Measurements from ENCODE around the gene UGGT1. TPM values are rescaled to one million over a fixed set of nuclear protein-coding genes. Genes with fewer than 3 reads are reported as not detected.

UGGT1 gene
- total RNA-seq, 1 donor from 2014 or later: 43.7 TPM

DNA sequence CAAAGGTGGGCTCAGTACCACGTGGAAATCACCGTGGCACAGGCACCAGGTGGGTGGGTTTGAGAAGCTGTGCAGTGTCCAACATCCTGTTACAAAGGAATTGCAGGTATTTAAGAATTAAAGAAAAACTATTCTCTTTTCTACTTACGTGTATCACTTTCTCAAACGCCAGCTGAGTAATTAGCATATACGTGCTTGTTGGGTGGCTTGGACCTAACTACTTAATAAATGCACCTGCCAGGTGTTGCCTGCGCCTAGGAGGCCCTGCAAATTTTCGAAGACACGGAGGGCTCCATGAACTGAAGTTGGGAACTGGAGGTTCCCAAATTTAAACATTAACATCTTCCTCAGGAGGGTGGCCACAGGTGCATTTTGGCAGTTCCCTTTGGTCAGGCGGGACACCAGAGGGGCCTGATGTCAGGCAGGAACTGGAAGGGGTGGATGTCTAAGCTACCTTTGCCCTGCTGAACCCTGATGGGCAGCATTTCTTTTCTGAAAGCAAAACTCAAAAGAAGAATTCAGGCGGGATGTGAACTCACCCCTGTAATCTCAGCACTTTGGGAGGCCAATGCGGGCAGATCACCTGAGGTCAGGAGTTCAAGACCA is 142.9 kb downstream of the UGGT1 start:
- peak; percentile 62 for DNase-seq (ENCODE audit: extremely low spot score, unreplicated experiment)
- no peaks in the 10 kb centered on the region for H3K9me3 Mint-ChIP-seq (ENCODE audit: unreplicated experiment)
- H3K27me3 Mint-ChIP-seq (ENCODE audit: unreplicated experiment): no peaks in the 10 kb centered on the region
- TF ChIP-seq, protein P1, sequence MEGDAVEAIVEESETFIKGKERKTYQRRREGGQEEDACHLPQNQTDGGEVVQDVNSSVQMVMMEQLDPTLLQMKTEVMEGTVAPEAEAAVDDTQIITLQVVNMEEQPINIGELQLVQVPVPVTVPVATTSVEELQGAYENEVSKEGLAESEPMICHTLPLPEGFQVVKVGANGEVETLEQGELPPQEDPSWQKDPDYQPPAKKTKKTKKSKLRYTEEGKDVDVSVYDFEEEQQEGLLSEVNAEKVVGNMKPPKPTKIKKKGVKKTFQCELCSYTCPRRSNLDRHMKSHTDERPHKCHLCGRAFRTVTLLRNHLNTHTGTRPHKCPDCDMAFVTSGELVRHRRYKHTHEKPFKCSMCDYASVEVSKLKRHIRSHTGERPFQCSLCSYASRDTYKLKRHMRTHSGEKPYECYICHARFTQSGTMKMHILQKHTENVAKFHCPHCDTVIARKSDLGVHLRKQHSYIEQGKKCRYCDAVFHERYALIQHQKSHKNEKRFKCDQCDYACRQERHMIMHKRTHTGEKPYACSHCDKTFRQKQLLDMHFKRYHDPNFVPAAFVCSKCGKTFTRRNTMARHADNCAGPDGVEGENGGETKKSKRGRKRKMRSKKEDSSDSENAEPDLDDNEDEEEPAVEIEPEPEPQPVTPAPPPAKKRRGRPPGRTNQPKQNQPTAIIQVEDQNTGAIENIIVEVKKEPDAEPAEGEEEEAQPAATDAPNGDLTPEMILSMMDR (IDR thresholded peaks at IDR 0.05): no peak
- H3K36me3 Mint-ChIP-seq (ENCODE audit: unreplicated experiment): no peaks in the 10 kb centered on the region
- peak overlapping the region; percentile 79 for H3K4me3 Mint-ChIP-seq (ENCODE audit: unreplicated experiment)
- H3K4me1 Mint-ChIP-seq (ENCODE audit: unreplicated experiment): peaks cover 23% of the 10 kb centered on the region
- no peak overlapping the region for H3K27ac Mint-ChIP-seq (ENCODE audit: unreplicated experiment)

DNA sequence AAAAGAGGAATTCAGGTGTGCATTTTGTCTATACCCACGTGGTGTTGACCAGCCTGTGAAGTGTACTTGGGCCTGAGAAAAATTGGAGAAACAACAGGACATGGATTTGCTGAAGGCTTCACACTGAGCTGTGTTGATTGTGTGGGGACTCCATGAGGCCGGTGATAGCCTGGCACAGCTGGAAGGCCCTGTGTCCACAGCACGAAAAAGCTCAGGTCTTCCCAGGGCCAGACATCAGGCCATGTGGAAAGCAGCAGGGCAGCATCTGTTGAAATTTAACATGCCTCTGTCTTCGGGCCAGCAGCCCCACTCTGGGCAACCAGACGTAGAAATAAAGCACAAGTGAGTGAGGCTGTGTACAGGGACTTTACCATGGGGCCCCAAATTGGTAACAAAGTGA is 143.6 kb downstream of the UGGT1 start:
- peak; percentile 25 for DNase-seq (ENCODE audit: extremely low spot score, unreplicated experiment)
- TF ChIP-seq, protein P1 (IDR thresholded peaks at IDR 0.05): no peak
- Mint-ChIP-seq H3K9me3 (ENCODE audit: unreplicated experiment) (no peaks in the 10 kb centered on the region), H3K36me3 (ENCODE audit: unreplicated experiment) (no peaks in the 10 kb centered on the region), H3K4me1 (ENCODE audit: unreplicated experiment) (peaks cover 23% of the 10 kb centered on the region), H3K27ac (ENCODE audit: unreplicated experiment) (no peak overlapping the region), H3K27me3 (ENCODE audit: unreplicated experiment) (no peaks in the 10 kb centered on the region), H3K4me3 (ENCODE audit: unreplicated experiment) (no peak overlapping the region)

DNA sequence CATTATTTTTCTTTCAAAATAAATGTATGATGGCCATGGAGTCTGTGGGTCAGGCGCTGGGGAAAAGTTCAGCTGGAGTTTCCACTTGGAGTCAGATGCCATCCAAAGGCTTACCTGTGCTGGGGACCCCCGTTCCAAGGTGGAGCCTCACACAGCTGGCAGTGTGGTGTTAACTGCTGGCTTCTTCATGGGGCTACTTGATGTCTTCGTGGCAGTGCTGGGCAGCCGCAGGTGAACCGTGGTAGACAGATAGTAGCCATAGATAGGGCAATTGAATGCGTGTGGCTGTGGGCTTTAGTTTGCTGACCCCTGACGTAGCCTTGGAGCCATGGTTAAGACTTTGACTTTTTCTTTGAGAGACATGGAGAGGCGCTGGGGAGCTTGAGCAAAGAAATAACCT is 144.6 kb downstream of the UGGT1 start:
- Mint-ChIP-seq H3K36me3 (ENCODE audit: unreplicated experiment) (no peaks in the 10 kb centered on the region), H3K4me1 (ENCODE audit: unreplicated experiment) (peaks cover 23% of the 10 kb centered on the region), H3K27me3 (ENCODE audit: unreplicated experiment) (no peaks in the 10 kb centered on the region), H3K9me3 (ENCODE audit: unreplicated experiment) (no peaks in the 10 kb centered on the region), H3K27ac (ENCODE audit: unreplicated experiment) (no peak overlapping the region), H3K4me3 (ENCODE audit: unreplicated experiment) (no peak overlapping the region)
- peak; percentile 32 for DNase-seq (ENCODE audit: extremely low spot score, unreplicated experiment)
- TF ChIP-seq, protein P1 (IDR thresholded peaks at IDR 0.05): no peak

DNA sequence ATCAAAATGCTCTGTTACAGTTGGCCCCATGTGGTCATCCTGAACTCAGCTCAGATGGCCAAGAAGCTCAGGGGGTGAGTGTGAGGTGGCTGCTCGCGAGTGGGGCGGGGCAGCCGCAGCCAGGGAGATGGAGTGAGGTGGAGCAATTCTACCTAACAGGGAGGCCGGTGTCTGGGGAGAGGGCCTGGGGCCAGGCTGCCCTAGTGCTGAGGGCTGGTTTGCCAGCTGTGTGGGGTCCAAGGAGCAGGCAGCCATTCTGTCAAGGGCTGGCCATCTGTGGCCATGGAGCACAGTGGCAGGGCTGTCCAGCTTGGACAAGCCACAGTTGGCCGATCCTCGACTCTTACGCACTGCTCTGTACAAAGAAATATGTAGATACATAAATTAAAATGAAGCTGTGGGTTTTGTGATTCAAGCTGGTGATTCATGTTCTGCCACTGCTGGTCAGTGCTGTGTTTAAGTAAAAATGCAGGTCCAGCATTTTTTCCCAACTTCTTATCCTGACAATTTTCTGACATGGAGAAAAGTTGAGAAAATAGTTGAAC is 145.6 kb downstream of the UGGT1 start:
- H3K27ac Mint-ChIP-seq (ENCODE audit: unreplicated experiment): peak overlapping the region; percentile 54
- no peaks in the 10 kb centered on the region for H3K36me3 Mint-ChIP-seq (ENCODE audit: unreplicated experiment)
- H3K4me1 Mint-ChIP-seq (ENCODE audit: unreplicated experiment): peaks cover 23% of the 10 kb centered on the region
- TF ChIP-seq, protein P1 (IDR thresholded peaks at IDR 0.05): no peak
- no peaks in the 10 kb centered on the region for H3K27me3 Mint-ChIP-seq (ENCODE audit: unreplicated experiment)
- DNase-seq (ENCODE audit: extremely low spot score, unreplicated experiment): peak; percentile 80
- no peak overlapping the region for H3K4me3 Mint-ChIP-seq (ENCODE audit: unreplicated experiment)
- no peaks in the 10 kb centered on the region for H3K9me3 Mint-ChIP-seq (ENCODE audit: unreplicated experiment)

DNA sequence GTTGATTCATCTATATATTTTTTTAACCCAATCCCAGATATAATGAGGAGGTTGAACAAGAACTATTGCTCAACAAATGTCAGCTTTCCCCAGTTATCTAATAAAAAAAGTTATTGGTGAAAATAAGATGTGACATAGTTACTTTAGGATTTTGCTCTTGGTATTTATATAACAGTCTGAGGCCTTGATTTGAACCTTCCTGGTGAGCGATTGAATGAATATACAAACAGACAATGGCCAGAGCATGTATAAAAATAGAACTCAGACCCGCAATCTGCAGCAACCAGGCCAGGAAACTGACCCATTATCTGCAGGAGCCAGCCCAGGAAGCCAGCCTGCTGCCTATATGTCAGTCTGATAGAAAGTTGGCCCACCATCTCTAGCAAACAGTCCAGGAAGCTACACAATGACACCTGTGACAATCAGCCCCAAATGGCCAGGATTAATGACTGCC is 146.1 kb downstream of the UGGT1 start:
- Mint-ChIP-seq H3K4me3 (ENCODE audit: unreplicated experiment) (no peak overlapping the region), H3K27ac (ENCODE audit: unreplicated experiment) (peak overlapping the region; percentile 54), H3K4me1 (ENCODE audit: unreplicated experiment) (peaks cover 23% of the 10 kb centered on the region), H3K36me3 (ENCODE audit: unreplicated experiment) (no peaks in the 10 kb centered on the region), H3K27me3 (ENCODE audit: unreplicated experiment) (no peaks in the 10 kb centered on the region), H3K9me3 (ENCODE audit: unreplicated experiment) (no peaks in the 10 kb centered on the region)
- TF ChIP-seq, protein P1 (IDR thresholded peaks at IDR 0.05): no peak
- DNase-seq (ENCODE audit: extremely low spot score, unreplicated experiment): peak; percentile 38
